HEK293 (cell line): Measurements from ENCODE around the gene PLD6.
A peak's percentile ranks its signal among the peaks of the same experiment; 100 is the strongest.

ENCODE experiments used
- CTCF ChIA-PET: fragments of 350-600 bp; formaldehyde crosslinking; extraction: SDS; loops from one replicate; lab custom pipeline; 2021; ENCODE audit warnings: antibody characterized with exemption; lab: Yijun Ruan, JAX
- POLR2A ChIA-PET: fragments of 300-600 bp; formaldehyde crosslinking; extraction: SDS; loops from one replicate; lab custom pipeline; 2020; ENCODE audit warnings: antibody characterized with exemption, inconsistent platforms; lab: Yijun Ruan, JAX
- H3K27ac ChIP-seq: fragments of 200-500 bp; sonication (Bioruptor generic); 2 replicates; pipeline ENCODE4 v1.5.1; 2014; ENCODE audit warnings: low read depth, low read length, control low read depth, inconsistent platforms; ENCODE audit errors: extremely low read depth
- H3K36me3 ChIP-seq, 2 experiments: fragments of 200-500 bp in 1 of 2; sonication (Bioruptor generic) in 1 of 2; 1 replicate in 1 of 2; 2 replicates in 1 of 2; pipeline ENCODE4 v1.5.1; 2014 to 2017; ENCODE audit warnings: inconsistent platforms in 2 of 2, low read length in 2 of 2; ENCODE audit not compliant: control insufficient read depth in 2 of 2, insufficient read depth in 1 of 2
- H3K4me1 ChIP-seq: fragments of 200-500 bp; sonication (Bioruptor generic); 2 replicates; pipeline ENCODE4 v1.5.1; 2014; ENCODE audit warnings: mild to moderate bottlenecking, low read length, inconsistent platforms; ENCODE audit not compliant: control insufficient read depth, insufficient read depth
- H3K4me3 ChIP-seq: 2 replicates; pipeline ENCODE4 v1.5.1; 2011; ENCODE audit warnings: low read depth, mild to moderate bottlenecking, control low read depth, low read length, moderate library complexity
- H3K9me3 ChIP-seq: fragments of 200-500 bp; sonication (Bioruptor generic); 2 replicates; pipeline ENCODE4 v1.5.1; 2014; ENCODE audit warnings: low read depth, low read length, inconsistent platforms; ENCODE audit not compliant: control insufficient read depth, insufficient read depth
- KLF8 ChIP-seq: fragments of 450-650 bp; formaldehyde crosslinking; IDR thresholded peaks from 2 replicates; pipeline ENCODE4 v1.5.1; 2016; ENCODE audit warnings: missing biosample characterization, missing genetic modification characterization
- PATZ1 ChIP-seq: fragments of 450-650 bp; formaldehyde crosslinking; IDR thresholded peaks from 2 replicates; pipeline ENCODE4 v1.5.1; 2016; ENCODE audit warnings: missing biosample characterization, missing genetic modification characterization
- PBX3 ChIP-seq: sonication (generic); formaldehyde crosslinking; IDR thresholded peaks from 2 replicates; pipeline ENCODE4 v1.8.1; 2022; ENCODE audit warnings: mild to moderate bottlenecking, moderate library complexity, missing genetic modification reagents
- SALL2 ChIP-seq: fragments of 450-650 bp; formaldehyde crosslinking; IDR thresholded peaks from 2 replicates; pipeline ENCODE4 v1.5.0; 2017; ENCODE audit warnings: missing biosample characterization, mild to moderate bottlenecking, missing genetic modification characterization, borderline replicate concordance
- SP2 ChIP-seq: fragments of 450-650 bp; formaldehyde crosslinking; IDR thresholded peaks from 2 replicates; pipeline ENCODE4 v1.5.1; 2016; ENCODE audit warnings: missing biosample characterization, missing genetic modification characterization
- TCF7L2 ChIP-seq: IDR thresholded peaks from 2 replicates; pipeline ENCODE4 v1.6.1; 2011; ENCODE audit warnings: low read depth, mild to moderate bottlenecking, inconsistent platforms, low read length, moderate library complexity, borderline replicate concordance
- ZBTB1 ChIP-seq: fragments of 450-650 bp; formaldehyde crosslinking; IDR thresholded peaks from 2 replicates; pipeline ENCODE4 v1.5.1; 2016; ENCODE audit warnings: missing biosample characterization, missing genetic modification characterization
- ZBTB21 ChIP-seq: fragments of 450-650 bp; formaldehyde crosslinking; IDR thresholded peaks from 2 replicates; pipeline ENCODE4 v1.5.1; 2017; ENCODE audit warnings: missing biosample characterization, missing genetic modification characterization
- ZBTB48 ChIP-seq: fragments of 450-650 bp; formaldehyde crosslinking; IDR thresholded peaks from 2 replicates; pipeline ENCODE4 v1.5.1; 2016; ENCODE audit warnings: missing biosample characterization, missing genetic modification characterization
- ZNF10 ChIP-seq: fragments of 450-650 bp; formaldehyde crosslinking; IDR thresholded peaks from 2 replicates; pipeline ENCODE4 v1.5.1; 2017; ENCODE audit warnings: missing biosample characterization, missing genetic modification characterization
- ZNF140 ChIP-seq: fragments of 450-650 bp; formaldehyde crosslinking; IDR thresholded peaks from 2 replicates; pipeline ENCODE4 v1.5.1; 2016; ENCODE audit warnings: missing biosample characterization, missing genetic modification characterization
- ZNF214 ChIP-seq: fragments of 450-650 bp; formaldehyde crosslinking; IDR thresholded peaks from 2 replicates; pipeline ENCODE4 v1.5.1; 2017; ENCODE audit warnings: missing biosample characterization, mild to moderate bottlenecking, missing genetic modification characterization, borderline replicate concordance
- ZNF23 ChIP-seq: fragments of 450-650 bp; formaldehyde crosslinking; IDR thresholded peaks from 2 replicates; pipeline ENCODE4 v1.5.1; 2016; ENCODE audit warnings: missing biosample characterization, missing genetic modification characterization, borderline replicate concordance
- ZNF501 ChIP-seq: fragments of 450-650 bp; formaldehyde crosslinking; IDR thresholded peaks from 2 replicates; pipeline ENCODE4 v1.5.1; 2016; ENCODE audit warnings: missing biosample characterization, missing genetic modification characterization
- ZNF513 ChIP-seq: fragments of 450-650 bp; IDR thresholded peaks from 2 replicates; pipeline ENCODE4 v1.5.1; 2018; ENCODE audit warnings: missing biosample characterization, missing genetic modification characterization
- ZNF521 ChIP-seq: fragments of 450-650 bp; formaldehyde crosslinking; IDR thresholded peaks from 2 replicates; pipeline ENCODE4 v1.5.1; 2017; ENCODE audit warnings: missing biosample characterization, mild to moderate bottlenecking, missing genetic modification characterization
- ZNF529 ChIP-seq: fragments of 450-650 bp; formaldehyde crosslinking; IDR thresholded peaks from 2 replicates; pipeline ENCODE4 v1.5.1; 2017; ENCODE audit warnings: missing genetic modification characterization, missing biosample characterization; ENCODE audit not compliant: insufficient replicate concordance
- ZNF76 ChIP-seq: fragments of 450-650 bp; formaldehyde crosslinking; IDR thresholded peaks from 2 replicates; pipeline ENCODE4; 2016; ENCODE audit warnings: low read depth, missing biosample characterization, missing genetic modification characterization, borderline replicate concordance
- ZSCAN5A ChIP-seq: fragments of 450-650 bp; formaldehyde crosslinking; IDR thresholded peaks from 2 replicates; pipeline ENCODE4 v1.5.1; 2016; ENCODE audit warnings: missing biosample characterization, missing genetic modification characterization

The PLD6 gene

GRCh38 chr17:17205368-17206123 lies 587 bp downstream of the PLD6 start (continued):
- peak; percentile 16; the same call in 1 of the 2 replicates for TF ChIP-seq ZNF76 (tag by site-specific recombination)
- TF ChIP-seq ZNF10 (tag by site-specific recombination) = no peak
- 0 out of 2 replicates have a peak, but pooled peaks have one; percentile 39 for TF ChIP-seq ZNF501 (tag by site-specific recombination)

- TF ChIP-seq ZNF10 (tag by site-specific recombination) = no peak
- no peak for TF ChIP-seq SP2 (tag by site-specific recombination)
- no peak for TF ChIP-seq TCF7L2
- TF ChIP-seq KLF8 (tag by site-specific recombination) = no peak
- TF ChIP-seq ZNF513 (tag by site-specific recombination) = no peak
- TF ChIP-seq SALL2 (tag by site-specific recombination) = no peak
- TF ChIP-seq ZSCAN5A (tag by site-specific recombination) = no peak
- TF ChIP-seq ZBTB21 = no peak
- no peak for TF ChIP-seq ZNF214 (tag by site-specific recombination)
- TF ChIP-seq PBX3 (CRISPR knock-in tag) = no peak
- TF ChIP-seq PATZ1 (tag by site-specific recombination) = no peak
- no peak for TF ChIP-seq ZNF521
- no peak for TF ChIP-seq ZNF140 (tag by site-specific recombination)
- TF ChIP-seq ZBTB1 (tag by site-specific recombination) = no peak
- no peak for TF ChIP-seq ZNF529 (tag by site-specific recombination)
- TF ChIP-seq ZBTB48 = no peak
- TF ChIP-seq ZNF23 (tag by site-specific recombination) = no peak
- H3K4me3 ChIP-seq = peak overlapping the region; percentile 57
- POLR2A ChIA-PET = interaction anchor here (0.6 kb wide), 1 partner anchor 178 kb away, joined by 4 read pairs; no protein-coding TSS in a partner anchor
- peaks cover 5% of the 10 kb centered on the region for H3K4me1 ChIP-seq
- H3K27ac ChIP-seq = peak overlapping the region; percentile 87; the same call in 1 of the 2 replicates
- CTCF ChIA-PET = interaction anchor here (1.2 kb wide), 1 partner anchor 63 kb away, joined by 3 read pairs; no protein-coding TSS in a partner anchor
- peaks cover 4 to 41% of the 10 kb centered on the region in 2 experiments for H3K36me3 ChIP-seq
- no peaks in the 10 kb centered on the region for H3K9me3 ChIP-seq
These were observed 1.4 kb downstream of the PLD6 start for GRCh38 chr17:17204635-17205231.
